Mucosa of rectum (tissue), 2 donors: Measurements from ENCODE around the gene CD37.
"Not testable (repeated sequence)": the region's sequence is repeated elsewhere in the genome, so short reads cannot be mapped to it uniquely, and the experiment has no call there.

Source experiments
- H3K27ac ChIP-seq, 2 donors: one replicate each; pipeline ENCODE4 v1.7.0; 2013; ENCODE audit warnings: inconsistent platforms in 2 of 2, low read depth in 2 of 2, low read length in 2 of 2
- H3K27me3 ChIP-seq, 2 donors: one replicate each; pipeline ENCODE4 v1.7.0; 2013; ENCODE audit warnings: low read length in 2 of 2; ENCODE audit not compliant: control insufficient read depth in 2 of 2, insufficient read depth in 2 of 2
- H3K36me3 ChIP-seq, 2 donors: one replicate each; pipeline ENCODE4 v1.7.0; 2013; ENCODE audit warnings: low read length in 2 of 2; ENCODE audit not compliant: control insufficient read depth in 2 of 2, insufficient read depth in 2 of 2
- H3K4me1 ChIP-seq, 2 donors: one replicate each; pipeline ENCODE4 v1.7.0; 2013; ENCODE audit warnings: low read length in 2 of 2, mild to moderate bottlenecking in 1 of 2; ENCODE audit not compliant: control insufficient read depth in 2 of 2, insufficient read depth in 2 of 2
- H3K4me3 ChIP-seq, 2 donors: one replicate each; pipeline ENCODE4 v1.7.0; 2013; ENCODE audit warnings: low read length in 2 of 2
- H3K9ac ChIP-seq, 2 donors: one replicate each; pipeline ENCODE4 v1.7.0; 2013; ENCODE audit warnings: low read length in 2 of 2, low read depth in 1 of 2, mild to moderate bottlenecking in 1 of 2
- H3K9me3 ChIP-seq, 2 donors: one replicate each; pipeline ENCODE4 v1.7.0; 2013; ENCODE audit warnings: low read length in 2 of 2; ENCODE audit not compliant: control insufficient read depth in 2 of 2
- donor health status: healthy.
- donor health status: Normal muscosa, but diverticular disease.

The CD37 gene

GRCh38 chr19:49327878-49328544, 7.2 kb upstream of the CD37 start:
- H3K36me3 ChIP-seq, result no peaks in the 10 kb centered on the region
- H3K4me1 ChIP-seq, result peaks cover 0 to 2% of the 10 kb centered on the region in 2 donors
- H3K9me3 ChIP-seq, result no peaks in the 10 kb centered on the region
- no peak overlapping the region for H3K9ac ChIP-seq
- no peaks in the 10 kb centered on the region for H3K27me3 ChIP-seq
- H3K27ac ChIP-seq, result no peak overlapping the region
- H3K4me3 ChIP-seq, result no peak overlapping the region

DNA sequence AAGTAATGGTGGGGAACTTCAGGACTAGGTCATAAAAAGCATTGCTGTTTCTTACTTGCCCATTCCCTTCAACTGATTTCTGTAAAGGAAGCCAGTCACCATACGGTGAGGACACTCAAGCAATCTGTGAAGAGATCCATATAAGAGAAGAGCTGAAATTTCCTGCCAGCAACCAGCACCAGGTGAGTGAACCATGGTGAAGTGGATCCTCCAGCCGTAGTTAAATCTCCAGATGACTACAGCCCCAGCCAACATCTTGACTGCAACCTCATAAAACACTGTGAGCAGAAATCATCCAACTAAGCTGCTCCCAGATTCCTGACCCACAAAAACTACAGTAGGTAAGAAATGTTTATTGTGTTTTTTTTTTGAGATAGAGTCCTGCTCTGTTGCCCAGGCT, 6.5 kb upstream of the CD37 start:
- no peaks in the 10 kb centered on the region for H3K36me3 ChIP-seq
- no peak overlapping the region for H3K27ac ChIP-seq
- no peaks in the 10 kb centered on the region for H3K27me3 ChIP-seq
- no peaks in the 10 kb centered on the region for H3K9me3 ChIP-seq
- H3K4me1 ChIP-seq, result peaks cover 0 to 2% of the 10 kb centered on the region in 2 donors
- H3K4me3 ChIP-seq, result no peak overlapping the region
- H3K9ac ChIP-seq, result no peak overlapping the region

- not testable (repeated sequence) for H3K4me1 ChIP-seq, H3K27me3 ChIP-seq, H3K27ac ChIP-seq
Measured at GRCh38 chr19:49331187-49331586, 4.0 kb upstream of the CD37 start.

DNA sequence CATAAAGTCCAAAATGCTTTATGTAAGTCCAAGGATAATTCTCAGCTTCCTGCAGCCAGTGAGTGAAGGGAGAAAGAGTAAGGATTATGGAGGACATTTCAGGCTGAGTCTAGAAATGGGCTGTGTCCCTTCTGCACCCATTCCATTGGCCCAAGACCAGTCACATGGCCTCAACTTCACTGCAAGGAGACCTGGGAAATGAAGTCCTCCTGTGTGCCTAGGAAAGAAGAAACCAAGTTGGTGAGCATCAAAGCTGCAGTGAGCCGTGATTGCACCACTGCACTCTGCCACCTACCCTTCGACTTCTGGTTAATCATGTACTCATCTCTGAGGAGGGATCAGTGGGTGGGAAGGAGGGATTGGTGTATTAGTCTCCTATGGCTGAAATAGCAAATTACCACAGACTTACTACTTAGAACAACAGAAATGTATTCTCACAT, 3.6 kb upstream of the CD37 start:
- Histone ChIP-seq H3K9ac (no peak overlapping the region), H3K36me3 (no peaks in the 10 kb centered on the region), H3K9me3 (no peaks in the 10 kb centered on the region), H3K4me3 (no peak overlapping the region), H3K27me3 (no peaks in the 10 kb centered on the region), H3K4me1 (peaks cover 0 to 2% of the 10 kb centered on the region in 2 donors), H3K27ac (no peak overlapping the region)

More at GRCh38 chr19:49331187-49331586, 4.0 kb upstream of the CD37 start:
- H3K4me3 ChIP-seq, H3K9ac ChIP-seq, H3K36me3 ChIP-seq, H3K9me3 ChIP-seq: not testable (repeated sequence)

GRCh38 chr19:49332691-49333417, 2.4 kb upstream of the CD37 start:
- H3K27ac ChIP-seq, H3K27me3 ChIP-seq, H3K9me3 ChIP-seq, H3K9ac ChIP-seq, H3K4me3 ChIP-seq, H3K4me1 ChIP-seq, H3K36me3 ChIP-seq: not testable (repeated sequence)

GRCh38 chr19:49333418-49333805, 1.8 kb upstream of the CD37 start:
- no peak overlapping the region for H3K4me3 ChIP-seq
- H3K27me3 ChIP-seq, result no peaks in the 10 kb centered on the region
- peak overlapping the region in 1 of 2 donors; percentile 65 for H3K27ac ChIP-seq
- peaks cover 0 to 5% of the 10 kb centered on the region in 2 donors for H3K4me1 ChIP-seq
- no peaks in the 10 kb centered on the region for H3K9me3 ChIP-seq
- no peak overlapping the region for H3K9ac ChIP-seq
- no peaks in the 10 kb centered on the region for H3K36me3 ChIP-seq

GRCh38 chr19:49333811-49334288, 1.4 kb upstream of the CD37 start:
- Histone ChIP-seq H3K4me1 (peaks cover 0 to 8% of the 10 kb centered on the region in 2 donors), H3K9ac (no peak overlapping the region), H3K36me3 (no peaks in the 10 kb centered on the region), H3K27ac (peak overlapping the region in 1 of 2 donors; percentile 65), H3K27me3 (no peaks in the 10 kb centered on the region), H3K4me3 (no peak overlapping the region), H3K9me3 (no peaks in the 10 kb centered on the region)

GRCh38 chr19:49335784-49336481, 727 bp downstream of the CD37 start:
- Histone ChIP-seq H3K4me3 (peak overlapping the region; percentile 46 to 75), H3K9me3 (no peaks in the 10 kb centered on the region), H3K27me3 (no peaks in the 10 kb centered on the region), H3K9ac (peak overlapping the region; percentile 30 to 72), H3K27ac (peak overlapping the region; percentile 14 to 79), H3K36me3 (no peaks in the 10 kb centered on the region), H3K4me1 (peaks cover 4 to 18% of the 10 kb centered on the region in 2 donors)

- H3K4me3 ChIP-seq, result peak overlapping the region in 1 of 2 donors; percentile 1
- peaks cover 0 to 5% of the 10 kb centered on the region in 2 donors for H3K36me3 ChIP-seq
- H3K9ac ChIP-seq, result no peak overlapping the region
- peaks cover 4 to 18% of the 10 kb centered on the region in 2 donors for H3K4me1 ChIP-seq
- H3K27ac ChIP-seq, result no peak overlapping the region
- no peaks in the 10 kb centered on the region for H3K9me3 ChIP-seq
- H3K27me3 ChIP-seq, result no peaks in the 10 kb centered on the region
Measured at GRCh38 chr19:49336482-49337266, 1.5 kb downstream of the CD37 start.
